Putamen (tissue), 1 donor: ENCODE results near the gene PHF12.
"Not testable (repeated sequence)": the region's sequence is repeated elsewhere in the genome, so short reads cannot be mapped to it uniquely, and the experiment has no call there.

ENCODE experiments used
- DNase-seq: peaks from one replicate; pipeline ENCODE4 v3.0.0-alpha.2; 2016; ENCODE audit warnings: low spot score

The PHF12 gene

GRCh38 chr17:28929787-28930186, 21.5 kb downstream of the PHF12 start:
- DNase-seq = no peak

DNA sequence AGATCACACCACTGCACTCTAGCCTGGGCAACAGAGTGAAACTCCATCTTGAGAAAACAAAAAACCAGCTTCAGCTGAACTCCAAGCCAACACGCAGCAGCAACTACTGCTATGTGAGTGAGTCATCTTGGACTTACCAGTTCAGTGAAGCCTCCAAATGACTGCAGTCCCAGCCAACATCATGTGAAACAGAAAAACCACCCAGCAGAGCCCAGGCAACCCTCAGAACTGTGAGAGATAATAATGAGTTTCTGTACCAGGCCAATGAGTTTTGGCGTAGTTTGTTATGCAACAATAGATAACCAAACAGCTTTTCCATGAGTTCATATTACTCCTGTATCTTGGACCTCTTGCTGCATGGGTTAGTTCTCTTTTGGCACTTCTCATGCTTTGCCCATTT, 23.3 kb downstream of the PHF12 start:
- DNase-seq = no peak

DNA sequence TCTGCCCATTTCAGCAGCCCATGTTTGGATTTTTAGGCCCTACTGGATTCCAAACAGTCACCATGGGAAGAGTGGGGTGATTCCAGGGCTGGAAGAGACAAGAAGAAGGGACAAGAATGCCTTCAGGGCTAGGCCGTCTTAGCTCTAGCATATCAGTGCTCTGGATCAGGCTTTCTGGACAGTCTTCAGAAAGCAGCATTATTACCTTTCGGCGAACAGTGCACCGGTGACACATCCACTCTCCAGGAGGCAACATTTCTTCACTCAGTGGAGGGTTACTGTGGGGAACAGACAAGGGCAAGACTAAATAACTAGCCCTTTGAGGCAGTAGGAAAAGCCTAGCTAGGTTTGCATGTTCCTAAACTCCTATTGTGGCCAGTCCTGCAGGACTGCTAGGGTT, 24.5 kb downstream of the PHF12 start:
- DNase-seq = no peak

DNA sequence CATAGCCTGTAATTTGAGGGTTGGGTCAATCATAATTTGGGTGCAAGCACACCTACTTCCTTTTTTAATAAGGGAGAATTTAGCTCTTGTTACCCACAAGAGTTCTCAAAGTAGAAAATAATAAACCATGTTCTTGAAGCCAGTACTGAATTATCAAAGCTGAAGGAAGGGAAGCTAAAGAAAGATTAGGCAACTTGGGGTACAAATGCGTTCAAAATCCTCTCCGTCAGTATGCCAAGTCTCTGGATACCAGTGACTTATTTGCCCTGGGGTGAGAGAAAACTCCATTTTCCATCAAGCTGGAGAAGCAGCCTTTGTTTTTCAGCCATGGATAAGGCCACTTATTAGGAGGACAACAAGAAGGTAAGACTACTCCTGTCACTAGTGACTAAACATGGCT, 25.0 kb downstream of the PHF12 start:
- DNase-seq = no peak

DNA sequence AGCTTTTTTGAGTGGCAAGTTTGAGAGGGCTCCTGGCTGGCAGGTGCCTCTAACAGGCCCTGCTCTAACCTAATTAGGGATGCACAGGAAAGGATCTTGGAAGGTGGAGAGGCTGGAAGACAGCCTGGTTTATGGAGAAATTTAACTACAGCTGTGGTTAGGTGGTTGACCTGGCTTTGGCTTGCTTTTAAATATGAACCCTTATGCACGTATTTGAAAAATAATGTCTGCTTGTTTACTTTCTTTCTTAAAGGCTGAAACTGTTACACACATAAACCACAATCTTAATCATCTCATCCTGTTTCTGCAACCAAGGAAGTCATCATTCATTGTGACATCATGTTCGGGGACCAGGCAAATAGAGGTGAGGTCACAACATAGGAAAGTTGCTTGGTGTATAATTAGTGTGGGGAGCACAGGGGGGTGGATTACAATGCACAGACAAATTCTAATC, 25.4 kb downstream of the PHF12 start:
- DNase-seq = no peak

- no peak for DNase-seq
These were observed 31.1 kb downstream of the PHF12 start for GRCh38 chr17:28920201-28920600.

DNA sequence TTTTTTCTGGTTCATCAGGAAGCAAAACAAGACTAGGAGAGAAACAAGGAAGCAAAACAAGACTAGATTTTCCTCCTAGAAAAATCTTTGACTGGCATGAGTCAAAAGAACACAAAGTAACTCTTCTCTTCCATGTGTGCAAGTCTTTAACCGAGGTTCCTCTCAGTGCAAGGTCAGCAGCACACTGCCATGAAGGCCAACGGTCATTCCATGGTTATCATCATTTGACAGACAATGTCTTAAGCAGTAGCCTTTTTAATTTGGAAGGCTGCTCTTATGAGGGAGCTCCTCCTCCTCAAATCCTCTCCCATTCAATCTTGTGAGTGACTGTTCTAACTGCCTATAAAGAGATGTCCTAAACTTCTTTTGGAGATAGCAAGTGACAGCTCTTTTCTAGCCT, 33.0 kb downstream of the PHF12 start:
- no peak for DNase-seq

GRCh38 chr17:28917465-28917864, 33.9 kb downstream of the PHF12 start:
- no peak for DNase-seq

- no peak for DNase-seq
These were observed 34.3 kb downstream of the PHF12 start for GRCh38 chr17:28917029-28917428.

DNA sequence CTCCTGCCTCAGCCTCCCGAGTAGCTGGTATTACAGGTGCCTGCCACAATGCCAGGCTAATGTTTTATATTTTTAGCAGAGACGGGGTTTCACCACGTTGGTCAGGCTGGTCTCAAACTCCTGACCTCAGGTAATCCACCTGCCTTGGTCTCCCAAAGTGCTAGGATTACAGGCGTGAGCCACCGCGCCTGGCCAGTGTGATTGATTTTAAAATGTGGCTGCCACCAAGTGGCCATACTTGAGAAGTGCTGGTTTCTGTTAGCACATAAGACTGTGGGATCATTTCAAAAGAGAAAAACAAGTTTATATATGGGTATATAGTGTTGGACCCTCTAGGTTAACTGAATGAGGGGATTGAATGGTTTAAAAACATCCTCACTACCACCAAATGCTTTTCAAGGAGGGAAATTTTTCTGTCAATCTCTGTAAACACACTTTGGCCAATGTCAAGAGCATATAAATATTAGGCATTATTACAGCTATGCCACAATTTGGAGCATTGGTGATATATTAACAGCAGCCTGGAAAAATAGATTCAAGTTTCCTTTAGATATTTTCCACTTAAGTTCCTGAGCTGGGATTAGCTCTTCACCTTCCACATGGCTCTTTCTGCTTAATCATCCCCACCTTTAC, 34.9 kb downstream of the PHF12 start:
- DNase-seq = no peak

DNA sequence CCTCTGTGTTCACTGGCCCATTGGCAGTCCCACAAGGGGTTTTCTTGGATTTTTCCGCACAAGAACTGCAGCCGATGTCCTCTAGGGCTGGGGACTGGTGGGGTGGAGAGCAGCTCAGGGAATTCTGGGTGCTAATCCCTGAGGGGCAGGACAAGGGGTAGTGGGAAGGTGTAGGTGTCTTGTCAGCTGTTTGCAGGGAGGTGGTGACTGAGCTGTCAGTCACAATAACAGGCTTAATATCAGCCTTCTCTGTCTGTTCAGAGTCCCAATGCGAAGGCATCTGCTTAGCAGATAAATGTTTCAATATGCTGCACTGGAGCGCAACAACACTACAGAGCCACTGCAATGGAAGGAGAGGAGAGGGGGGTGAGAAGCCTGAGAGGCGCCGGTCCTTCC, 38.4 kb downstream of the PHF12 start:
- no peak for DNase-seq

GRCh38 chr17:28912281-28912937, 38.9 kb downstream of the PHF12 start:
- DNase-seq = no peak

DNA sequence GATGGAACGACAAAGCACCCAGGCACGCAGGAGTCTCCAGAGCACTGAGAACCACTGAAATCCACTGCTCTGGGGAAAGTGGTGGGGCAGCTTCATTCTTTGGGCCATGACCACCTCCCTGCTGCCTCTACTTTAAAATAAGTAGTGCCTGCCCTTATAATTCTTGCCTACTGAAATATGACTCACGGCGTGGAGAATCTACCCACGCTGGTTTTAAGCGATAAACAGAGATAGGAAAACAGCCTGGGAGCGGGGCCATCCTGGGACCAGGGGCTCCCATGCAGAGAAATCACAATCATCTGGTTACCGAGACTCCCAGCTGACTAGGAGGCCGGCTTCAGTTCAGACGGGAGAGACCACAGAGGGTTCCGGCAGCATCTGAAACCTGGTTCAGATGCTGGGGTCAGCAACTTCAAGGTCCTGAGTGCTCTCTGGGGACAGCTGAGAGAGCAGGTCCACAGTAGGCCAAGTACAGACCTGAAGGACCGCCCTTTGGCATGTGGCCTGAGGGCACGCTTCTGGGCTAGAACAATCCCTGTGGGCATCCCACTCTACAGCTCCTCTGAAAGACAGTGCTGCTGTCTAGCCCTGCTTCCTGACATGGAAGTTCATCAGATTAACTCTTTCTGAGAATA, 39.8 kb downstream of the PHF12 start:
- DNase-seq = no peak

GRCh38 chr17:28910534-28910933, 40.8 kb downstream of the PHF12 start:
- DNase-seq = no peak

- no peak for DNase-seq
These were observed 42.6 kb downstream of the PHF12 start for GRCh38 chr17:28908640-28909167.

- DNase-seq = no peak
These were observed 43.4 kb downstream of the PHF12 start for GRCh38 chr17:28907709-28908475.

- DNase-seq = no peak
These were observed 44.4 kb downstream of the PHF12 start for GRCh38 chr17:28906706-28907438.

- DNase-seq = no peak
These were observed 45.0 kb downstream of the PHF12 start for GRCh38 chr17:28906276-28906675.

DNA sequence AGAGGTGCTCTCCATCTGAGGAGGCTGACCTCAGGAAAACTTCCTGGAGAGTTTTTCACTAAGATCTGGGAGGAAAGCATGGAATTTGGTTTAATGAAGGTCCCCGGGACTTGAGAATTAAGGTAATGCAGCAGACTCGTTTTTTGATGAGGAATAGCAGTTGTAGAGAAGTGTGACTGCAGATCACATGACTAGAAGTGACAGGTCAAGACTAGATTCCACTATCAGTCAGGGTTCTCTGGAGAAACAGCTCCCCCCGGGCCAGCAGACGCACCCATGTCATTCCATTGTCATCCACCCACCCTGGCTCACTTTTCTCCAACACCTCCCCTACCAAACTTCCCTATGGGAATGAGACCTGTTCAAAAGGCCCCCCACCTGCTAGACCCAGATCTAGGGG, 46.5 kb downstream of the PHF12 start:
- DNase-seq = no peak

- not testable (repeated sequence) for DNase-seq
These were observed 47.8 kb downstream of the PHF12 start for GRCh38 chr17:28903546-28903841.

- DNase-seq = peak; percentile 80
These were observed 48.3 kb downstream of the PHF12 start, which contains the start of gene DHRS13 for GRCh38 chr17:28902819-28903545. Gene DHRS13 (minus strand): TSS chr17:28903079. CDS start chr17:28902944, 135 bp downstream.
